ENCODE data around the gene PFDN1.

PFDN1 gene

DNA sequence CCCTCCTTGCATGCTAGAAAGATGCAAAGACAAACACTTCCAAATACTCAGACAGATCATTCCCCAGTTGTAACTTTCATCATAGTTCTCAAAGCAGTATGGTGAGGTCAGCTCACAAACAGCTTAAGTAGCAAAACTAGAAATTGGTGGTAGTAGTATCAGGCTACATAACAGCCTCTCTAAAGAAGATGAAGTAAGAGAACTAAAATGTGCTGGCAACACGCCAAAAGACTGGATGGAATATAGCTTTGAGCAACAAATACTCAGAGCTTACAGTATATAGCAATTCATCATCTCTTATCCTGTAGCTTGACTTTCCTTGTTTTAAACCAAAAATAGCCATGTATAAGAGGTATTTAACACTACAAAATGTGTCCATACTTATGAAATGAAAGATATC is 7.5 kb downstream of the PFDN1 start:
- DNase-seq, result peak; percentile 54

DNA sequence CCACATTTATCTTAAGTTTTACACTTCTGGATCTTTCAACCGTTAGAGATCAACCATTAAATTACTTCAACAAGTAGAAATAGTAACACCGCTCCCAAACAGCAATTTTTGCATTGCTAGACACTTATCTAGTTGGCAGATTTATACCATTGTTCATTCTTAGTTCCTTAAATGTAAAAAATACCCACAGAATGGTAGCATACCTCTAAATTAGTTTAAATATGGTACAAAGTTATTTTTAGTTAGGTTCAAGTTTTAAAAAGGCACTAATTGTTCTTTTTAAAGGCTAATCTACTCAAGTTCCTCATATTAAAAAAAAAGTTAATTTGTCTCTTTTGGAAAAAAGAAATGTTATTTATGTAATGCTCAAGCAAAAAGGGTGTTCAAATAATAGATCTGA is 8.1 kb downstream of the PFDN1 start:
- no peak for DNase-seq

DNA sequence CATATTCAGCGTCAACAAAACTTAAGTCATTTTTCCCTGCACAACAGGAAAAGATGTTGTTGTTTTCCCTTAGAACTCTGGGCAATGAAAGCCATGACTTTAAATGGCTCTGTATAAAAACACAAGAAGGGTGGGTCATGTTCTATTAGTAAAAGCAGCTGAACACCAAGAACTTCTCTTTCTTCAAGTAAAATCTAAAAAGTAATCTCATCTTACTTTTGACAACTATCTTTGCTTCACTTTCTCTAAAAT is 9.1 kb downstream of the PFDN1 start:
- DNase-seq, result no peak

DNA sequence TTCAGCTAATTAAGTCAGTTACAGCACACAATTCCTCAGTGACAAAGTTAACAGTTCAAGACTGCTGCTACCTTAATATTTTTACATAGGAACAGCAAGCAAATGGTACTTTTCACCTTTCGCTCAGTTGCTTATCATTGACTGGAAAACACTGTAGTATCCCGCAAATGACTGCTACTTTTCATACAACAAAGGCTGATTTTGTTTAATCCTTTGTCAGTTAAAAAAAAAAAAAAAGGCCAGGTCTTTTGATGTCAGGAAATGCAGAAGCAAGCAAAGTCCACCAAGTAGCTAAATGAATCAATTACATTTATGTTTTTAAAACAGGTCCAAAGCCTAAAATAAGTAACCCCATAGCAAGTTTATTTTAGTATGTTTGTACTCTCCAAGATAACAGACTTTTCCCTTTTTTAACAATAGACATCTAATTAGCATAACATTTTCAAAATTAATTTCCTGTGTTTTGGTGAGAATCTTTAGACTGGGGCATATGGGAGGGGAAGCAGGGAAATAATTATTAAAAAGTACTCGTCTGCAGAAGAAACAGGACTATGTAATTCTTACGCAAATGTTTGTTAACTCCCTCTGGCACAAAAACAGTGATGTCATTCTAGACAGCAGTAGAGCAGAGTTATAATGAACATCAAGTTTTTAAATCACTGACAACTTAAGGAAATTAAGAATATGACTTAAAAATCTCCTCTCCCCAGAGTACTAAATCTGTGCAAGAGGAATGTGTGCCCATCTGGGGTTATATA is 9.6 kb downstream of the PFDN1 start:
- no peak for DNase-seq

DNA sequence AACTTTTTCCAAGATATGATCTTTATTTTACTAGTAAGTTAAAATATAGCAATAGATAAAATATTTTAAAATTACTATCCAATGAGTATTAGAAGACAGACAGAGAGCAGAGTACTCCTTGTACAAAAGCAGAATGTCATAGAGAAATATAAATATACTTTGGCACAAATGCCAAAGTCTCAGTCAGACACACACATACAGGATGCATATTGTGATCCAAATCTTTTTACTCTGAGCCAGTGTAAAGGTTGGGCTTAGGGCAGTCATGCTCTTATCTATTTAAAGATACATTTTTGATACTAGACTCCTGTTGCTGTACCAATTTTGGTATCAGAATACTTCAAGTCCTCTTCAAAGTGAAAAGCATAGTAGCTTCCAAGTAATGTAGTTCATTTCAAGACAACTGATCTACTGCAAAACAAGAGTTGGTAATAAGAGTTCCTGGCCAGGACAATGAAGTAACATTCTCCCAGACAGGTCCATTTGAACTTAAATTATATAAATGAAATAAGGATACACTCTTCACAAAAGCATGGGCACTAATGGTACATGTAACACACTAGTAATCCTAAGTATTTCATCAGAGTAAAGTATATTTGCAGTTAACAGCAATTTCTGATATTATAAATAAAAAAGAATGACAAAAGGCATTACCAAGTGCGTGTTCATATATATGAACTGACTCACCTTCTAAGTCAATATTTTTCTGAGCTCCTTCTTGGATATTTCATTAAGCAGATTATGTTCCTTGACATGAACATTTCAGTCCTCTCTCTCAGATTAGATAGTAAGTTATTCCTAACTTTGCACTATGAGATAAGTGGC is 10.5 kb downstream of the PFDN1 start:
- DNase-seq, result no peak

DNA sequence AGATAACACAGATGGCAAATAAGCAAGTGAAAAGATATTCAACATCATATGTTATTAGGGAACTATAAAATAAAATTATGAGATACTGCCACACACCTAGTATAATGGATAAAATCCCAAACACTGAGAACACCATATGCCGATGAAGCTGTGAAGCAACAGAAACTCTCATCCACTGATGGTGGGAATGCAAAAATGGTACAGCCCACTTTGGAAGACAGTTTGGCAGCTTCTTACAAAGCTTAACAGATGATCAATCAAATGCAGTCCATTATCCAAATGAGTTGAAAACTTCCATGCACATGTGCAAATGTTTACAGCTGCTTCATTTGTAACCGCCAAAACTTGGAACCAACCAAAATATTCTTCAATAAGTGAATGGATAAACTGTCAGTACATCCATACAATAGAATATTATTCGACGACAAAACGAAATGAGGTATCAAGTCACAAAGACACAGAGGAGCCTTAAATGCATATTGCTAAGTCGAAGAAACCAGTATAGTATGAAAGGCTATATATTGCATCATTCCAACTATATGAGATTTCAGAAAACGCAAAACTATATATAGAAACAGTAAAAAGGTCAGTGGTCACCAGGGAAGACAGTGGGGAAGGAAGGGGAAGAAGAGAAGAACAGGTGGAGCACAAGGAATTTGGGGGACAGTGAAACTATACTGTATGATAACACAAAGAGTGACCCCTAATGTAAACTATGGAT is 14.9 kb downstream of the PFDN1 start:
- no peak for DNase-seq

DNA sequence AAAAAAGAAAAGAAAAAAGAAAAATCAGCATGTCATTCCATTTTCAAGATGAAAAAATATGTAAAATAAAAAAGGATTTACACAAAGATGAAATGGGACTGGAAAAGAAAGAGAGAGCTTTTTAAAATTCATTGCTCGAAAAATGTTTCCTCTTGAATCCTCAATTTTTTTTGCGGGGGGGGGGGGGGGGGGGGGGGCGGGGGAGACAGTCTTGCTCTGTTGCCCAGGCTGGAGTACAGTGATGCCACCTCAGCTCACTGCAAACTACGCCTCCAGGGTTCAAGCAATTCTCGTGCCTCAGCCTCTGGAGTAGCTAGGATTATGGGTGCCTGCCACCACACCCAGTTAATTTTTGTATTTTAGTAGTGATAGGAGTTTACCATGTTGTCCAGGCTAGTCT is 16.5 kb downstream of the PFDN1 start:
- DNase-seq, result no peak

- DNase-seq, result no peak
Measured at GRCh38 chr5:140284013-140284412, 18.9 kb downstream of the PFDN1 start.

DNA sequence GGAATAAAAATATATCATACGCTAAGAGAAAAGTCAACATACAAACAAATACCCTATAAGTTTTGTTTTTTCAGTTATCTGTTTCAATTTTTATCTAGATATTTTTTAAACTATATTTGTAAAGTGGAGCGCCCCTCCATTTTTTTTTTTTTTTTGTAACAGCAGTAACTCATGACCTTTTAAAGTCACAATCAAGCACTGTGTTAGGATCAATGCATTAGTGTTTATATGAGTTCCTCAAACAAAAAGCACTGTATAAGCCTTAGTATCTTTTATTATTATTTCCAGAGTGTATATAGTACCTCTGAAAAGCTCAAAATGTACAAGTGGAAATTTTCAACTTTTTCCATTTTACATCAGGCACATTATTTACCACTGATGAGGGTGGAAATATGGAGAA is 20.6 kb downstream of the PFDN1 start:
- DNase-seq, result no peak

- no peak for DNase-seq
Measured at GRCh38 chr5:140275837-140276236, 27.1 kb downstream of the PFDN1 start.

DNA sequence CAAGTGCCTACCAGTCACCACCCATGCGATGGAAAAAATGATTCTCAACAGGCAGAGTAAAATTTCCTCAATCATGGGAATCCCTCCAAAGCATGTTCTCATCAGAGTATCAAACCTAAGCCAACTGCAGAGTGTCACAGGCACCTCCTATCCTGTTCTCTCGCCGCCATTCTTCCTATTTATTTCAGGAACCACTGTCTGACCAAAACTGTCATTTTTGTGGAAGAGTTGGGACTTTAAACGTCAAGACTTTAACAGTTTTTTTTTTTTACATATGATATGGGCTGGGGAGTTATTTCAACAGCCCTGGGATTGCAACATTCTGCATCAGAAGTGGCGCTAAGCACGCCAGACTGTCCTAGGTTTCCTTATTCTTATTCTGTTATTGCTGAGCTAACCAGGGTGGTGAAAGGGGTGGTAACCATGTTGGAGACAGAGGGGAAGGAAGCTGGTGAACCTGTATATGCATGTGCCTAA is 29.5 kb downstream of the PFDN1 start:
- no peak for DNase-seq

DNA sequence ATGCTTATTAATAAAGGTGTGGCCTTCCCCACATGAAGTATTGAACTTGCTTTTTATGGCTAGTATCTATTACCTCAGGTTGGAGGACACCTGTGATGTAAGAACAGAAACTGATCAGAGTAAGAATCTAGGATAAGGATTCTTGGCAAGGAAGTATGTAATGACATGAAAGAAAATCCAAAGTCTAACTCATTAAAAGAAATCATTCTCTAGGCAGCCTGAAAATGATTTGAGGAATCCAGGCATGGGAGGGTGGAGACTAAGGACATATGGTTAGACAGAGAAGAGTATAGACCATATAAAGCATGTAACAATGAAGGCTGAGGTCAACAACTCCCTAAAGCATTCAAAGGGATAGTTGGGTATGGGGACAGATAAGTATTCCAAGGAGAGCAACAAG is 32.9 kb downstream of the PFDN1 start:
- DNase-seq, result no peak

GRCh38 chr5:140267559-140268018 is 35.3 kb downstream of the PFDN1 start:
- DNase-seq, result no peak

- DNase-seq, result no peak
Measured at GRCh38 chr5:140267201-140267540, 35.7 kb downstream of the PFDN1 start.

- no peak for DNase-seq
Measured at GRCh38 chr5:140266471-140267200, 36.3 kb downstream of the PFDN1 start.

- no peak for DNase-seq
Measured at GRCh38 chr5:140265845-140266244, 37.1 kb downstream of the PFDN1 start.

- peak; percentile 70 for DNase-seq
Measured at GRCh38 chr5:140262839-140263238, 40.1 kb downstream of the PFDN1 start.

DNA sequence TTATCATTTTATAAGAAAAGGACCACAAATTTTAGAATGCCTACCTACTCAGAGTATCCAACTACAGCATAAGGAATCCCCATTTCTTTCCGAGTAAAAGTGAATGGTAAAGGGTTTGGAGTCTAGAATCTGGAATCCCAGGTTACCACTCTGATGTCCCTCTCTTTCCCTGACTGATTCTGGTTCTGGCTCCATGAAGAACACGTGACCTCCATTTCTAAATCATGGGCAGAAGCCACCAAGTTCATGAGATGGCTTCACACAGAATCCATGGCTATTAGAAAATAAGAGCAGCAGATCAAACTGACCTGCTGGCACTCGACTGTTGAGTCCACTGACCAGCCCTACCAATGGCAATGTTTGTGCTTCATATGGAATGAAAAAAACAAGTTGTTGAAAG is 40.7 kb downstream of the PFDN1 start:
- DNase-seq, result no peak

- DNase-seq, result peak; percentile 85
Measured at GRCh38 chr5:140261403-140262171, 41.3 kb downstream of the PFDN1 start.

- DNase-seq, result no peak
Measured at GRCh38 chr5:140260089-140260656, 42.7 kb downstream of the PFDN1 start.

DNA sequence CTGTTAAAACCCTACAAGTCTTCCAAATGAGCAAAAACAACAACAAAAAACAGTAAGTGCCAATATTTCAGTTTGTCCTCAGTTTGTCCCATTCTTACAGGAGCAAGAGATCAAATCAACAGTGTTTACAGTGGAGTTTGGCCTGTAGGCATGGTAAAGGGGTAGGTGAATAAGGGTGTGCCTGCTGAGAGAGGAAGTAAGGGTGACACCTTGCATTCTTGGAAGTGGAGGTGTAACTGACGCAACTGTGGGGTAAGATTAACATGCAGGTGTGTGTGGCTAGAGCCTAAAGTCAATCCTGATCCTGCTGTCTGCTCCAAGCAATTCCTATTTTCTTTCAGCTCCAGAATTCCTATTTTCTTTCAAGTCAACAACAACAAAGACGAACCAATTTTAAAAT is 43.4 kb downstream of the PFDN1 start:
- DNase-seq, result no peak

DNA sequence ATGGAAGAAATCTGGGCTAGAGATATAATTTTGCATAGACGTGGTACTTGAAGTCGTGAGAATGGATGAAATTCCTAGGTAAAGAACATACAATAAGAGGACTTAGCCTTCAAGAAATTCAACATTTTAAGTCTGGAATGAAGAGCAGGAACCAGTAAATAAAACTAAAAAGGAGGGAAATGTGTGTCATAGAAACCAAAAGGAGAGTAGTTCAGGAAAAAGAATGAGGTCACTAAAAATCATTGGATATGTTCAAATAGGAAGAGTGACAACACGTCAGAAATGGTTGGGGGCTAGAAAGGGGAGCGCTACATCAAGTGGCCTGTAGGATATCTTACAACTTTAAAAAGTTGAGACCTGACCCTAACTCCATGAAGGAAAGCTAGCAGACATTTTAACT is 44.0 kb downstream of the PFDN1 start:
- no peak for DNase-seq

Data from NCI-H2029 treated with DMSO at 0.1 percent for 48 hours (cell line).